Epithelial cell of proximal tubule (primary cell): Measurements from ENCODE around the gene ASMT. TPM values are rescaled to one million over a fixed set of nuclear protein-coding genes. Genes with fewer than 3 reads are reported as not detected.

ENCODE experiments used
- DNase-seq: peaks from one replicate; pipeline ENCODE4 v3.0.0-alpha.2; 2011; ENCODE audit warnings: low read depth
- H3K4me3 ChIP-seq: 2 replicates; pipeline ENCODE4 v1.5.1; 2011; ENCODE audit warnings: low read depth, mild to moderate bottlenecking, low read length
- CTCF ChIP-seq: conservative IDR thresholded peaks from 2 replicates; pipeline ENCODE4 v1.5.1; 2012; ENCODE audit warnings: low read depth, mild to moderate bottlenecking, low read length
- total RNA-seq: library from RNA; depleted of rRNA; stranded (reverse); fragments of >200 nt; gene quantifications from 2 replicates; pipeline ENCODE4 v1.2.3, GENCODE V29; 2015

ASMT gene
- total RNA-seq, 1 donor from 2014 or later: not detected

GRCh38 chrX:1598876-1599790 lies 15.7 kb upstream of the ASMT start:
- no peak for DNase-seq
- TF ChIP-seq CTCF: no peak
- H3K4me3 ChIP-seq: no peak overlapping the region

GRCh38 chrX:1599791-1600405 lies 15.0 kb upstream of the ASMT start:
- DNase-seq: no peak
- no peak overlapping the region for H3K4me3 ChIP-seq
- no peak for TF ChIP-seq CTCF

- no peak for TF ChIP-seq CTCF
- H3K4me3 ChIP-seq: no peak overlapping the region
- no peak for DNase-seq
Observed at GRCh38 chrX:1600406-1601050, 14.3 kb upstream of the ASMT start.

GRCh38 chrX:1601051-1601767 lies 13.7 kb upstream of the ASMT start:
- no peak for DNase-seq
- TF ChIP-seq CTCF: no peak

GRCh38 chrX:1601768-1602085 lies 13.1 kb upstream of the ASMT start:
- no peak for TF ChIP-seq CTCF
- no peak overlapping the region for H3K4me3 ChIP-seq
- DNase-seq: no peak

More at GRCh38 chrX:1601051-1601767, 13.7 kb upstream of the ASMT start:
- H3K4me3 ChIP-seq: no peak overlapping the region

GRCh38 chrX:1602299-1602698 lies 12.6 kb upstream of the ASMT start:
- H3K4me3 ChIP-seq: no peak overlapping the region
- DNase-seq: no peak
- TF ChIP-seq CTCF: no peak
